C4-2B (cell line): Measurements from ENCODE around the gene KIF1A.

Experiments used
- H3K27ac ChIP-seq: fragments of 450-650 bp; 2 replicates; pipeline ENCODE4 v1.5.1; 2017
- ZFX ChIP-seq: fragments of 450-650 bp; IDR thresholded peaks from 2 replicates; pipeline ENCODE4 v1.6.1; 2017
- TF ChIP-seq, protein P1 (sequence below): fragments of 450-650 bp; conservative IDR thresholded peaks from 2 replicates; pipeline ENCODE4 v1.5.1; 2017; ENCODE audit warnings: mild to moderate bottlenecking

KIF1A gene

GRCh38 chr2:240785424-240786335, 34.3 kb downstream of the KIF1A start:
- H3K27ac ChIP-seq, result no peak overlapping the region

GRCh38 chr2:240784629-240785423, 35.2 kb downstream of the KIF1A start:
- TF ChIP-seq, protein P1, sequence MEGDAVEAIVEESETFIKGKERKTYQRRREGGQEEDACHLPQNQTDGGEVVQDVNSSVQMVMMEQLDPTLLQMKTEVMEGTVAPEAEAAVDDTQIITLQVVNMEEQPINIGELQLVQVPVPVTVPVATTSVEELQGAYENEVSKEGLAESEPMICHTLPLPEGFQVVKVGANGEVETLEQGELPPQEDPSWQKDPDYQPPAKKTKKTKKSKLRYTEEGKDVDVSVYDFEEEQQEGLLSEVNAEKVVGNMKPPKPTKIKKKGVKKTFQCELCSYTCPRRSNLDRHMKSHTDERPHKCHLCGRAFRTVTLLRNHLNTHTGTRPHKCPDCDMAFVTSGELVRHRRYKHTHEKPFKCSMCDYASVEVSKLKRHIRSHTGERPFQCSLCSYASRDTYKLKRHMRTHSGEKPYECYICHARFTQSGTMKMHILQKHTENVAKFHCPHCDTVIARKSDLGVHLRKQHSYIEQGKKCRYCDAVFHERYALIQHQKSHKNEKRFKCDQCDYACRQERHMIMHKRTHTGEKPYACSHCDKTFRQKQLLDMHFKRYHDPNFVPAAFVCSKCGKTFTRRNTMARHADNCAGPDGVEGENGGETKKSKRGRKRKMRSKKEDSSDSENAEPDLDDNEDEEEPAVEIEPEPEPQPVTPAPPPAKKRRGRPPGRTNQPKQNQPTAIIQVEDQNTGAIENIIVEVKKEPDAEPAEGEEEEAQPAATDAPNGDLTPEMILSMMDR, result no peak
- TF ChIP-seq ZFX, result no peak
- no peak overlapping the region for H3K27ac ChIP-seq

More at GRCh38 chr2:240785424-240786335, 34.3 kb downstream of the KIF1A start:
- TF ChIP-seq, protein P1, result no peak
- no peak for TF ChIP-seq ZFX

DNA sequence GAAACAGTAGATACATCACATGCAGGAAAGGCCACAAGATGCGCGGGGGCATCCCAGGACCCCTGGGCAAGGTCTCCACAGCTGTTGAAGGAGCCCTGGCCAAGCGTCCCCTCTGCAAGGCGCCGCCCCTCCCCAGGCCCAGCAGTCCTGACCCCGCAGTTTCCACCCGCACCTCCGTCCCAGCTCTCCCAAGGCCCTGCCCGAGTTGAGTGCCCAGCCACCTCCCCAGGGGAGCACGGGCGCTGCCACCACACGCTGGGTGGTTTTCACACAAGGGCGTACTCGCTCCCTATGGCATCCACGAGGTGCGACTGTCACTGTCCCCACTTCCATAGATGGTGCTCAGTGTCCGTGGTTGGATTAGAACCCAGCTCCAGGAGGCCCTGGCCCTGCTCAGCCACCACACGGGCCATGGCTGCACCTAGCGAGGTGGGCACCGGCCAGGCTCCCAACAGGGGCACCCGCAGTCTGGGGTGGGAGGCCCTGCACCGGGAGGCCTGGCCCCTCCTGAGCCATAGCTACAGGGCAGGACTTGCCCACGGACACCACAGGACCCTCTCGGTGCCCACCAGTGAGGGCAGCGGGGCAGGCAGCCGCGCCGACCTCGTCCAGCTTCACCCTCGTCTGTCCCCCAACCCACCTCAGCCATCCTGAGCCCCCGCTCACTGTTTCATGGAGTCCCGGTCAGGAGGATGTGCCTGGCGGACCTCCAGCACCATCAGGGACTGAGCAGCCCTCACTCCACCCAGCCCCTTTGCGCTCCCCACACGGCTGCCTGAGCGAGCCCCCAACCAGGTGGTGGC, 36.0 kb downstream of the KIF1A start:
- H3K27ac ChIP-seq, result no peak overlapping the region
- TF ChIP-seq, protein P1, result no peak
- no peak for TF ChIP-seq ZFX

GRCh38 chr2:240782886-240783818, 36.9 kb downstream of the KIF1A start:
- H3K27ac ChIP-seq, result no peak overlapping the region
- TF ChIP-seq ZFX, result no peak
- TF ChIP-seq, protein P1, result no peak

- H3K27ac ChIP-seq, result no peak overlapping the region
- TF ChIP-seq ZFX, result no peak
- TF ChIP-seq, protein P1, result no peak
These were observed 37.7 kb downstream of the KIF1A start for GRCh38 chr2:240782221-240782885.
